HL-60 (cell line): ENCODE results near the gene SFTPB.

Experiments
- DNase-seq, 2 experiments: peaks; one replicate each; pipeline ENCODE4 v3.0.0-alpha.2; 2010 to 2020; ENCODE audit warnings: low read depth in 1 of 2, low spot score in 1 of 2
- H3K27ac ChIP-seq: fragments of 250-450 bp; sonication (Bioruptor Pico); replicated peaks from 2 replicates; pipeline ENCODE4 v1.5.1; 2020; ENCODE audit warnings: mild to moderate bottlenecking, moderate library complexity
- H3K27me3 ChIP-seq: fragments of 250-450 bp; sonication (Bioruptor Pico); 2 replicates; pipeline ENCODE4 v1.5.1; 2021; ENCODE audit warnings: mild to moderate bottlenecking, moderate library complexity; ENCODE audit not compliant: insufficient read depth, poor library complexity, severe bottlenecking
- H3K4me3 ChIP-seq: replicated peaks from 2 replicates; pipeline ENCODE4 v1.5.1; 2011; ENCODE audit warnings: mild to moderate bottlenecking, control low read depth, low read length; ENCODE audit not compliant: insufficient read depth
- GABPA ChIP-seq: IDR thresholded peaks from 2 replicates; pipeline ENCODE4 v1.6.1; 2012; ENCODE audit warnings: low read depth
- POLR2AphosphoS5 ChIP-seq: IDR thresholded peaks from 2 replicates; pipeline ENCODE4 v1.6.1; 2012; ENCODE audit warnings: low read depth
- SPI1 ChIP-seq: IDR thresholded peaks from 2 replicates; pipeline ENCODE4 v1.6.1; 2012; ENCODE audit warnings: low read depth, mild to moderate bottlenecking, borderline replicate concordance
- TF ChIP-seq, protein P1 (sequence below): IDR thresholded peaks from 2 replicates; pipeline ENCODE4 v1.6.1; 2012; ENCODE audit warnings: low read depth; ENCODE audit not compliant: insufficient replicate concordance
- TF ChIP-seq, protein P2 (sequence below): IDR thresholded peaks from one replicate; pipeline ENCODE4 v1.5.1; 2011; ENCODE audit warnings: low read length, control low read depth, inconsistent platforms; ENCODE audit not compliant: insufficient read depth

The SFTPB gene

DNA sequence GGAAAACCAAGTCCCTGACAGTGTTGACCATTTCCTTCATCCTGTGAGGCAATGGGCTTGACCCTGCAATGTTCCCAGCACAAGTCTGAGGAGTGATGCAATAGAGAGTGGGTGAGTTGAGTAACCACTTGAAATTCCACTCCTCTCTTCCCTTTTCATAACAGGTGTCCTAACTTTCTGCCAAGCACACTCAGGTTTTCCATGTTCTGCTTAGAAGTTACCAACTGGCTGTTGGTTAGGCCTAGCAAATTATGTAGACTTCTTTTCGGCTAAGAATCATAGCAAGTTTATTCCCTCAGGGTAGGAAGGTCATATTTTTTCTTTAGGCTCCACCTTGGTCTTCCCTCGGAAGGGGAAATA, 37.7 kb upstream of the SFTPB start:
- peak; percentile 52; the same call in 1 of the 2 replicates for TF ChIP-seq SPI1
- TF ChIP-seq, protein P1, sequence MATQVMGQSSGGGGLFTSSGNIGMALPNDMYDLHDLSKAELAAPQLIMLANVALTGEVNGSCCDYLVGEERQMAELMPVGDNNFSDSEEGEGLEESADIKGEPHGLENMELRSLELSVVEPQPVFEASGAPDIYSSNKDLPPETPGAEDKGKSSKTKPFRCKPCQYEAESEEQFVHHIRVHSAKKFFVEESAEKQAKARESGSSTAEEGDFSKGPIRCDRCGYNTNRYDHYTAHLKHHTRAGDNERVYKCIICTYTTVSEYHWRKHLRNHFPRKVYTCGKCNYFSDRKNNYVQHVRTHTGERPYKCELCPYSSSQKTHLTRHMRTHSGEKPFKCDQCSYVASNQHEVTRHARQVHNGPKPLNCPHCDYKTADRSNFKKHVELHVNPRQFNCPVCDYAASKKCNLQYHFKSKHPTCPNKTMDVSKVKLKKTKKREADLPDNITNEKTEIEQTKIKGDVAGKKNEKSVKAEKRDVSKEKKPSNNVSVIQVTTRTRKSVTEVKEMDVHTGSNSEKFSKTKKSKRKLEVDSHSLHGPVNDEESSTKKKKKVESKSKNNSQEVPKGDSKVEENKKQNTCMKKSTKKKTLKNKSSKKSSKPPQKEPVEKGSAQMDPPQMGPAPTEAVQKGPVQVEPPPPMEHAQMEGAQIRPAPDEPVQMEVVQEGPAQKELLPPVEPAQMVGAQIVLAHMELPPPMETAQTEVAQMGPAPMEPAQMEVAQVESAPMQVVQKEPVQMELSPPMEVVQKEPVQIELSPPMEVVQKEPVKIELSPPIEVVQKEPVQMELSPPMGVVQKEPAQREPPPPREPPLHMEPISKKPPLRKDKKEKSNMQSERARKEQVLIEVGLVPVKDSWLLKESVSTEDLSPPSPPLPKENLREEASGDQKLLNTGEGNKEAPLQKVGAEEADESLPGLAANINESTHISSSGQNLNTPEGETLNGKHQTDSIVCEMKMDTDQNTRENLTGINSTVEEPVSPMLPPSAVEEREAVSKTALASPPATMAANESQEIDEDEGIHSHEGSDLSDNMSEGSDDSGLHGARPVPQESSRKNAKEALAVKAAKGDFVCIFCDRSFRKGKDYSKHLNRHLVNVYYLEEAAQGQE: no peak
- TF ChIP-seq POLR2AphosphoS5: peak; percentile 90
- Histone ChIP-seq H3K27me3 (no peaks in the 10 kb centered on the region), H3K4me3 (no peak overlapping the region), H3K27ac (peak overlapping the region; percentile 91)
- DNase-seq: peak; percentile 78 to 100

DNA sequence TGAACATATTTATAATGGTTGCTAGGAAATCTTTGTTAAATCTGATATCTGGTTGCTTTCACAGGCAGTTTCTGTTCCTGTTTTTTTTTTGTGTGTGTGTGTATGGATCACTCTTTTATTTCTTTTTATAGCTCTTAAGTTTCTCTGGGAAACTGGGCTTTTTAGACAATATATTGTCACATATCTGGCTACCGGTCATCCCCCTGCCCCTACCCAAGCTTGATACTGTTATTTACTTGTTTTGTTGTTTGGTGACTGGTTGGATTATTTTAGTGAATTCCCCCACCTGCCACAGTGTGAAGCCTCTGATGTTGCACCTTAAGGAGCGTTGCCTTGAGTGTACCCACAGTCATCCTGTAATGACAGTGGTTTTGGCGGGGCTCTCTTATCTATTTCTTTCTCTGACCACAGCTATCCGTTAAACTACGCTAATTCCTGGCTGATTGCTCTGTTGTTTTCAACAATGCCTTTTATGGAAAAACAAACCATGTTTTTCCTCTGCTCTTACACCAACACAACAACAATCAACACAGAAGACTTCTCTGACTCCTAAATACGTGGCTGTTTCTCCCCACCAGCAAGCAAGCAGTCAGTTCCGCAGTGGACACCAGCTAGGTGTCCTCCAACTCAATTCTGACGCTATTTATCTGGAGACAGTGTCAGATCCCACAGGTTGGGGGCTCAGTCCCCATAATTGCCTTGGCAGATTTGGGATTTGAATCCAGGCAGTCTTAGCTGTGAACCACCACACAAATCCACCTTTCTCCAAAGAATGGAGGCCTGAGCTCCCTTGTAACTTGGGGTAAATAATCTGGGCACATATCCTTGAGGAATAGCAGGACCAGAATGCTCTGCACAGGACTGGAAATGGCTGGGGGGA, 37.0 kb upstream of the SFTPB start:
- H3K27ac ChIP-seq: peak overlapping the region; percentile 91
- H3K4me3 ChIP-seq: no peak overlapping the region
- no peaks in the 10 kb centered on the region for H3K27me3 ChIP-seq
- TF ChIP-seq SPI1 (peak; percentile 72), POLR2AphosphoS5 (no peak)
- DNase-seq: peak in 1 of 2 experiments; percentile 66

DNA sequence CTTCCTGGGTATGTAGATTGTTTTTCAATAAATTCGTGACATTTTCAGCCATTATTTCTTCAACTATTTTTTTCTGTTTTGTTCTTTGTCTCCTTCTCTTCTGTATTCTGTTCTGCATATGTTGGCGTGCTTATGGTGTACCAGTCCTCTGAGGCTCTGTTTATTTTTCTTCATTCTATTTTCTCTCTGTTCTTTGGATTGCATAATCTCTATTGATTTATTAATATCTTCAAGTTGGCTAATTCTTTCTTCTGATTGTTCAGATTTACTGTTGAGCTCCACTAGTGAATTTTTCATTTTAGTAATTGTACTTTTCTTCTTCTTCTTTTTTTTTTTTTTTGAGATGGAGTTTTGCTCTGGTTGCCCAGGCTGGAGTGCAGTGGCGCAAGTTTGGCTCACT, 36.0 kb upstream of the SFTPB start:
- no peak overlapping the region for H3K4me3 ChIP-seq
- TF ChIP-seq SPI1 (no peak), POLR2AphosphoS5 (no peak), GABPA (no peak)
- TF ChIP-seq, protein P2, sequence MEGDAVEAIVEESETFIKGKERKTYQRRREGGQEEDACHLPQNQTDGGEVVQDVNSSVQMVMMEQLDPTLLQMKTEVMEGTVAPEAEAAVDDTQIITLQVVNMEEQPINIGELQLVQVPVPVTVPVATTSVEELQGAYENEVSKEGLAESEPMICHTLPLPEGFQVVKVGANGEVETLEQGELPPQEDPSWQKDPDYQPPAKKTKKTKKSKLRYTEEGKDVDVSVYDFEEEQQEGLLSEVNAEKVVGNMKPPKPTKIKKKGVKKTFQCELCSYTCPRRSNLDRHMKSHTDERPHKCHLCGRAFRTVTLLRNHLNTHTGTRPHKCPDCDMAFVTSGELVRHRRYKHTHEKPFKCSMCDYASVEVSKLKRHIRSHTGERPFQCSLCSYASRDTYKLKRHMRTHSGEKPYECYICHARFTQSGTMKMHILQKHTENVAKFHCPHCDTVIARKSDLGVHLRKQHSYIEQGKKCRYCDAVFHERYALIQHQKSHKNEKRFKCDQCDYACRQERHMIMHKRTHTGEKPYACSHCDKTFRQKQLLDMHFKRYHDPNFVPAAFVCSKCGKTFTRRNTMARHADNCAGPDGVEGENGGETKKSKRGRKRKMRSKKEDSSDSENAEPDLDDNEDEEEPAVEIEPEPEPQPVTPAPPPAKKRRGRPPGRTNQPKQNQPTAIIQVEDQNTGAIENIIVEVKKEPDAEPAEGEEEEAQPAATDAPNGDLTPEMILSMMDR: no peak
- TF ChIP-seq, protein P1: no peak
- no peaks in the 10 kb centered on the region for H3K27me3 ChIP-seq
- DNase-seq: no peak
- peak overlapping the region; percentile 91 for H3K27ac ChIP-seq

DNA sequence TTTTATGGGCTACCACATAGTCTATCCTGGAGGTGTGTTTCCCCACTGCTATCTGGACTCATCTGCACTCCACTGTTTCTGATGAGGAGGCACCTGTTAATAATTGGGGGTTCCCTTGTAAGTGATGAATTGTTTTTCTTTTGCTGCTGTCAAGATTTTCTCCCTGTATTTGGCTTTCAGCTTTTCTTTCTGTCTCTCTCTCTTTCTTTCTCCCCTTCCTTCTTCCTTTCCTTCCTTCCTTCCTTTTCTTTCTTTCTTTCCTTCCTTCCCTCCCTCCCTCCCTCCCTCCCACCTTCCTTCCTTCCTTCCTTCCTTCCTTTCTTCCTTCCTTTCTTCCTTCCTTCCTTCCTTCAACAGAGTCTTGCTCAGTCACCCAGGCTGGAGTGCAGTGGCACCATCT, 35.3 kb upstream of the SFTPB start:
- DNase-seq: no peak
- peak overlapping the region; percentile 16 for H3K27ac ChIP-seq
- H3K4me3 ChIP-seq: no peak overlapping the region

More for the DNA sequence above, 35.3 kb upstream of the SFTPB start:
- no peaks in the 10 kb centered on the region for H3K27me3 ChIP-seq
- no peak for TF ChIP-seq SPI1
- TF ChIP-seq, protein P1: no peak
- TF ChIP-seq, protein P2: no peak
- no peak for TF ChIP-seq POLR2AphosphoS5
- no peak for TF ChIP-seq GABPA
